Osteoblast (primary cell): ENCODE measurements around the gene EML4. TPM values are rescaled to one million over a fixed set of nuclear protein-coding genes. Genes with fewer than 3 reads are reported as not detected.
"Not testable (repeated sequence)": the region's sequence is repeated elsewhere in the genome, so short reads cannot be mapped to it uniquely, and the experiment has no call there.

Experiments
- DNase-seq: peaks from one replicate; pipeline ENCODE4 v3.0.0; 2011; ENCODE audit warnings: low spot score, mixed read lengths; ENCODE audit not compliant: insufficient read length; ENCODE audit errors: missing footprints
- H2AFZ ChIP-seq: 2 replicates; pipeline ENCODE4 v1.6.0; 2011; ENCODE audit warnings: mild to moderate bottlenecking, low read length
- H3K27ac ChIP-seq: 2 replicates; pipeline ENCODE4 v1.5.1; 2011; ENCODE audit warnings: mild to moderate bottlenecking, low read depth, low read length, moderate library complexity
- H3K27me3 ChIP-seq: 2 replicates; pipeline ENCODE4 v1.6.0; 2012; ENCODE audit warnings: mild to moderate bottlenecking, control low read depth, inconsistent platforms, low read length, moderate library complexity; ENCODE audit not compliant: insufficient read depth
- H3K36me3 ChIP-seq: 2 replicates; pipeline ENCODE4 v1.5.1; 2011; ENCODE audit warnings: mild to moderate bottlenecking, low read length, control low read depth, moderate library complexity; ENCODE audit not compliant: insufficient read depth
- H3K4me1 ChIP-seq: 2 replicates; pipeline ENCODE4 v1.5.1; 2011; ENCODE audit warnings: mild to moderate bottlenecking, low read length, control low read depth, moderate library complexity; ENCODE audit not compliant: insufficient read depth
- H3K4me2 ChIP-seq: 2 replicates; pipeline ENCODE4 v1.6.0; 2011; ENCODE audit warnings: mild to moderate bottlenecking, low read length; ENCODE audit not compliant: insufficient read depth
- H3K4me3 ChIP-seq: fragments of 200-600 bp; sonication (generic); 3 replicates; pipeline ENCODE4 v1.5.1; 2012; ENCODE audit warnings: mild to moderate bottlenecking, low read length, inconsistent platforms; ENCODE audit not compliant: insufficient read depth
- H3K79me2 ChIP-seq: 2 replicates; pipeline ENCODE4 v1.6.0; 2012; ENCODE audit warnings: mild to moderate bottlenecking, low read length, control low read depth, inconsistent platforms; ENCODE audit not compliant: insufficient read depth
- H3K9me3 ChIP-seq: 2 replicates; pipeline ENCODE4 v1.5.1; 2011; ENCODE audit warnings: low read depth, low read length, control low read depth
- H4K20me1 ChIP-seq: 2 replicates; pipeline ENCODE4 v1.6.0; 2012; ENCODE audit warnings: mild to moderate bottlenecking, low read length, control low read depth; ENCODE audit not compliant: insufficient read depth
- total RNA-seq: library from RNA; depleted of rRNA; stranded (reverse); fragments of >200 nt; gene quantifications from 2 replicates; pipeline ENCODE4 v1.2.3, GENCODE V29; 2012
- TF ChIP-seq, protein P1 (sequence below): IDR thresholded peaks from 2 replicates; pipeline ENCODE4 v1.5.1; 2011; ENCODE audit warnings: mild to moderate bottlenecking, low read depth, low read length, moderate library complexity; ENCODE audit errors: extremely low read depth

The EML4 gene
- total RNA-seq, 1 donor: 91.9 TPM

DNA sequence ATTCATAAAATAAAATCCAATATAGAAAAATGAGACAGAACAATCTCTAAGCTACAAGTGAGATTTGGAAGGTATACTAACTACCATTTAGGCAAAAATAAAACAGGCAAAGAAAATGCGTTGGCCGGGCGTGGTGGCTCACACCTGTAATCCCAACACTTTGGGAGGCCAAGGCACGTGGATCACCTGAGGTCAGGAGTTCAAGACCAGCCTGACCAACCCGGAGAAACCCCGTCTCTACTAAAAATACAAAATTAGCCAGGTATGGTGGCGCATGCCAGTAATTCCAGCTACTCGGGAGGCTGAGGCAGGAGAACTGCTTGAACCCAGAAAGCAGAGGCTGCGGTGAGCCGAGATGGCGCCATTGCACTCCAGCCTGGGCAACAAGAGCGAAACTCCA, 178.4 kb downstream of the EML4 start:
- H3K4me3 ChIP-seq, H3K27ac ChIP-seq, H4K20me1 ChIP-seq, H2AFZ ChIP-seq, H3K4me1 ChIP-seq, H3K4me2 ChIP-seq, H3K9me3 ChIP-seq, H3K27me3 ChIP-seq, DNase-seq: not testable (repeated sequence)
- H3K36me3 ChIP-seq: peaks cover 15% of the 10 kb centered on the region
- peaks cover 82% of the 10 kb centered on the region for H3K79me2 ChIP-seq

DNA sequence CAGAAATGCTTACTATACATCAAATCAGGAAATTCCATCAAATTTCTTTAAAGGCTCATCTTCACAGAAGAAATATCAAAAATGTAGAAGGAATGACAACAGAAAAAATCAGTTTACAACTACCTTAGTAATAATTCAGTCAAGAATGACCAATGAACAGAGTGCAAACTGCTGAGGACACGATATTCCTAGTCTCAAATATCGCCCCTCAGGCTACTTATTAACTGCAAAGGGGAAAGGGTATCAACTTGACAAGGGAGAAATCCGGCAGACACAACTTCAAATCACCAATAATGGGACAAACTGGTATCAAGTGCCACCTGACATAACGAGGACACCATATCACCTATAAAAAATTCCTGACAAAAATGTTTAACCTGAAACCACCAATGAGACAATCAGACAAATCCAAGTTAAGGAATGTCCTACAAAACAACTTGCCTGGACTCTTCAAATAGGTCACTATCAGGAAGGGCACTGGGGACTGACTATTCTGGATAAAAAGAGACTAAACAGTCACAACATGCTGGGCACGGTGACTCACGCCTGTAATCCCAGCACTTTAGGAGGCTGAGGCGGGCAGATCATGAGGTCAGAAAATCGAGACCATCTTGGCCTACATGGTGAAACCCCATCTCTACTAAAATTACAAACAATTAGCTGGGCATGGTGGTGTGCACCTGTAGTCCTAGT, 179.1 kb downstream of the EML4 start:
- Histone ChIP-seq H3K79me2 (peaks cover 83% of the 10 kb centered on the region), H4K20me1 (peaks cover 6% of the 10 kb centered on the region)

GRCh38 chr2:42350434-42351063, 181.4 kb downstream of the EML4 start:
- no peak for DNase-seq
- H3K36me3 ChIP-seq: peaks cover 15% of the 10 kb centered on the region
- H2AFZ ChIP-seq: no peak overlapping the region
- H3K4me1 ChIP-seq: no peaks in the 10 kb centered on the region
- no peak overlapping the region for H3K4me3 ChIP-seq
- H3K27ac ChIP-seq: no peak overlapping the region
- peaks cover 15% of the 10 kb centered on the region for H4K20me1 ChIP-seq
- H3K79me2 ChIP-seq: peaks cover 95% of the 10 kb centered on the region
- TF ChIP-seq, protein P1, sequence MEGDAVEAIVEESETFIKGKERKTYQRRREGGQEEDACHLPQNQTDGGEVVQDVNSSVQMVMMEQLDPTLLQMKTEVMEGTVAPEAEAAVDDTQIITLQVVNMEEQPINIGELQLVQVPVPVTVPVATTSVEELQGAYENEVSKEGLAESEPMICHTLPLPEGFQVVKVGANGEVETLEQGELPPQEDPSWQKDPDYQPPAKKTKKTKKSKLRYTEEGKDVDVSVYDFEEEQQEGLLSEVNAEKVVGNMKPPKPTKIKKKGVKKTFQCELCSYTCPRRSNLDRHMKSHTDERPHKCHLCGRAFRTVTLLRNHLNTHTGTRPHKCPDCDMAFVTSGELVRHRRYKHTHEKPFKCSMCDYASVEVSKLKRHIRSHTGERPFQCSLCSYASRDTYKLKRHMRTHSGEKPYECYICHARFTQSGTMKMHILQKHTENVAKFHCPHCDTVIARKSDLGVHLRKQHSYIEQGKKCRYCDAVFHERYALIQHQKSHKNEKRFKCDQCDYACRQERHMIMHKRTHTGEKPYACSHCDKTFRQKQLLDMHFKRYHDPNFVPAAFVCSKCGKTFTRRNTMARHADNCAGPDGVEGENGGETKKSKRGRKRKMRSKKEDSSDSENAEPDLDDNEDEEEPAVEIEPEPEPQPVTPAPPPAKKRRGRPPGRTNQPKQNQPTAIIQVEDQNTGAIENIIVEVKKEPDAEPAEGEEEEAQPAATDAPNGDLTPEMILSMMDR: no peak
- no peaks in the 10 kb centered on the region for H3K9me3 ChIP-seq
- no peak overlapping the region for H3K4me2 ChIP-seq
- H3K27me3 ChIP-seq: no peaks in the 10 kb centered on the region

More for the DNA sequence above, 179.1 kb downstream of the EML4 start:
- Histone ChIP-seq H3K4me3 (no peak overlapping the region), H3K27ac (no peak overlapping the region), H3K9me3 (no peaks in the 10 kb centered on the region), H2AFZ (no peak overlapping the region), H3K27me3 (no peaks in the 10 kb centered on the region), H3K36me3 (peaks cover 15% of the 10 kb centered on the region), H3K4me2 (no peak overlapping the region), H3K4me1 (no peaks in the 10 kb centered on the region)
- no peak for DNase-seq
- TF ChIP-seq, protein P1: no peak

GRCh38 chr2:42351864-42352263, 182.7 kb downstream of the EML4 start:
- Histone ChIP-seq H3K27me3 (no peaks in the 10 kb centered on the region), H3K4me3 (no peak overlapping the region), H3K9me3 (no peaks in the 10 kb centered on the region), H3K4me1 (no peaks in the 10 kb centered on the region), H3K4me2 (no peak overlapping the region), H3K36me3 (peaks cover 15% of the 10 kb centered on the region), H4K20me1 (peaks cover 17% of the 10 kb centered on the region), H3K27ac (no peak overlapping the region), H2AFZ (no peak overlapping the region), H3K79me2 (peaks cover 97% of the 10 kb centered on the region)
- no peak for DNase-seq
- TF ChIP-seq, protein P1: no peak
